Astrocyte (in vitro differentiated cells and primary cell): ENCODE results near the gene CPTP. TPM values are rescaled to one million over a fixed set of nuclear protein-coding genes. Genes with fewer than 3 reads are reported as not detected.

Source experiments
- DNase-seq: peaks from one replicate; pipeline ENCODE4 v3.0.0-alpha.2; 2010; ENCODE audit warnings: low read depth
- FAIRE-seq: peaks from 2 replicates; lab custom pipeline; 2011; peaks lifted over from hg19 to GRCh38; lab: Jason Lieb, UNC
- H2AFZ ChIP-seq: 2 replicates; pipeline ENCODE4 v1.6.0; 2012; ENCODE audit warnings: low read depth, low read length, inconsistent platforms
- H3K27ac ChIP-seq: 2 replicates; pipeline ENCODE4 v1.5.1; 2011; ENCODE audit warnings: low read depth, low read length, inconsistent platforms
- H3K27me3 ChIP-seq: 2 replicates; pipeline ENCODE4 v1.6.0; 2011; ENCODE audit warnings: low read length, inconsistent platforms; ENCODE audit not compliant: insufficient read depth
- H3K36me3 ChIP-seq: 2 replicates; pipeline ENCODE4 v1.5.1; 2011; ENCODE audit warnings: low read length, inconsistent platforms; ENCODE audit not compliant: insufficient read depth
- H3K4me1 ChIP-seq: 2 replicates; pipeline ENCODE4 v1.5.1; 2011; ENCODE audit warnings: low read length, inconsistent platforms; ENCODE audit not compliant: insufficient read depth
- H3K4me2 ChIP-seq: 2 replicates; pipeline ENCODE4 v1.6.0; 2012; ENCODE audit warnings: low read length, inconsistent platforms
- H3K4me3 ChIP-seq: 2 replicates; pipeline ENCODE4 v1.5.1; 2011; ENCODE audit warnings: low read depth, mild to moderate bottlenecking, low read length, inconsistent platforms; ENCODE audit not compliant: insufficient read depth
- H3K79me2 ChIP-seq: 2 replicates; pipeline ENCODE4 v1.6.0; 2012; ENCODE audit warnings: mild to moderate bottlenecking, low read length, inconsistent platforms; ENCODE audit not compliant: insufficient read depth
- H3K9ac ChIP-seq: 2 replicates; pipeline ENCODE4 v1.6.0; 2012; ENCODE audit warnings: mild to moderate bottlenecking, low read length, inconsistent platforms
- H3K9me3 ChIP-seq: 2 replicates; pipeline ENCODE4 v1.5.1; 2012; ENCODE audit warnings: low read depth, mild to moderate bottlenecking, low read length, inconsistent platforms; ENCODE audit not compliant: insufficient read depth
- H4K20me1 ChIP-seq: 2 replicates; pipeline ENCODE4 v1.6.0; 2012; ENCODE audit warnings: low read length, inconsistent platforms; ENCODE audit not compliant: insufficient read depth
- H3K27ac Mint-ChIP-seq: one replicate; pipeline ENCODE4 v1.8.0; 2021; ENCODE audit warnings: mild to moderate bottlenecking, mixed read lengths; ENCODE audit not compliant: unreplicated experiment
- H3K27me3 Mint-ChIP-seq: one replicate; pipeline ENCODE4 v1.8.0; 2021; ENCODE audit warnings: low read depth, mixed read lengths; ENCODE audit not compliant: unreplicated experiment
- H3K36me3 Mint-ChIP-seq: one replicate; pipeline ENCODE4 v1.8.0; 2021; ENCODE audit warnings: low read depth, mixed read lengths; ENCODE audit not compliant: unreplicated experiment
- H3K4me1 Mint-ChIP-seq: one replicate; pipeline ENCODE4 v1.8.0; 2021; ENCODE audit warnings: low read depth, mixed read lengths; ENCODE audit not compliant: unreplicated experiment
- H3K4me3 Mint-ChIP-seq: one replicate; pipeline ENCODE4 v1.8.0; 2021; ENCODE audit warnings: mild to moderate bottlenecking, moderate library complexity, mixed read lengths; ENCODE audit not compliant: unreplicated experiment
- H3K9me3 Mint-ChIP-seq: one replicate; pipeline ENCODE4 v1.8.0; 2021; ENCODE audit warnings: mild to moderate bottlenecking, mixed read lengths; ENCODE audit not compliant: unreplicated experiment
- EZH2 ChIP-seq: IDR thresholded peaks from 2 replicates; pipeline ENCODE4 v1.6.1; 2012; ENCODE audit warnings: mild to moderate bottlenecking, low read length, inconsistent platforms; ENCODE audit not compliant: insufficient read depth
- total RNA-seq: library from RNA; stranded (reverse); gene quantifications from 2 replicates; pipeline ENCODE4 v1.2.1, GENCODE V29; 2021
- TF ChIP-seq, protein P1 (sequence below): IDR thresholded peaks from 2 replicates; pipeline ENCODE4 v1.5.1; 2011; ENCODE audit warnings: low read depth, mild to moderate bottlenecking, inconsistent platforms, low read length, moderate library complexity; ENCODE audit not compliant: insufficient read depth

The CPTP gene
- total RNA-seq, 1 donor from 2014 or later: 28.5 TPM

DNA sequence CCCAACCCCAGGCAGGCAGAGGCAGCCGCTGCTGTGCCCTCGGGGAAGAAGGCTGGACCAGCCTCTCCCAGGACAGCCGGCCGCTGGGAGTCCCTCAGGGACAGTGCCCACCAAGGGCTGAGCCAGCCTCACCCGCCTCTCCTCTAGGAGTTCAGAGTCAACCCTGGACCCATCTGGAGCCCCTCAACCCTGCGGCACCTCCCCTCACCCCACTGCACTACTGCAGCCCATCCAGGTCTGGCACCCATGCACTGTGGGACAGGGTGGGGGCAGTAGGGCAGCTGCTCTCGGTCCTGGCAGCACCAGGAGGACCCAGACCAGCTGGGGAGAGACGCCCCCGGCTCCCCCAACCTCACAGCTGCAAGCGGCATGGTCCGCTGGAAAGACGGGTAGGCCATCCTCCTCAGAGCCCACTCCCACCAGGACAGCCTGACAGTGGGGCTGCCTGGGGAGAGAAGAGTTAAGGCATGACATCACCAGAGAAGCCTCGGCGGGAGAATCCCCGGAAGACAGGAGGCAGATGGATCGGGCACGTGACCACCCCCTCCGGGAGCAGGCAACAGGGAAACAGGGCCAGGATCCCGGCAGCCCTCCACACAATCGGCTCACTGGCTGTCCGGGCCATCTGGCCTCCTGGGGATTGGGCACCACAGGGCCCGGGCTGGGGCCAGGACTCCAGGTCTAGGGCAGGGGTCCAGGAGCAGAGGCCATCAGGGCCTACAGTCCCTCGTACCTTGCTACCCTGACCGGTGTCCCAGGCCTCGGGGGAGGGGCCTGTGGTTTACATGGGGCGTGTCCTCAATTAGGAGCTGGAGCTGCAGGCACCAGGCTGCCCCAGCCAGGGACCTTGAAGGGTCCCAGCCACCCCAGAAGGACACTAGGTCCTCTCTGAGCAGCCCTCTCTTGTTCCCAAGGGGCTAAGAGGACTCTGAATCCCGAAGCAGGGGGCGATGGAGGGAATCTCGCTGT, 20.0 kb upstream of the CPTP start:
- Mint-ChIP-seq H3K36me3 (peaks cover 4% of the 10 kb centered on the region), H3K27ac (peak overlapping the region; percentile 41), H3K4me1 (peaks cover 8% of the 10 kb centered on the region), H3K4me3 (peak overlapping the region; percentile 57), H3K9me3 (no peaks in the 10 kb centered on the region), H3K27me3 (no peaks in the 10 kb centered on the region)
- no peak overlapping the region for H3K4me3 ChIP-seq
- peak; percentile 55 for DNase-seq
- H2AFZ ChIP-seq: no peak overlapping the region
- FAIRE-seq: no peak
- peak overlapping the region; percentile 40 for H3K27ac ChIP-seq
- TF ChIP-seq EZH2: no peak
- TF ChIP-seq, protein P1, sequence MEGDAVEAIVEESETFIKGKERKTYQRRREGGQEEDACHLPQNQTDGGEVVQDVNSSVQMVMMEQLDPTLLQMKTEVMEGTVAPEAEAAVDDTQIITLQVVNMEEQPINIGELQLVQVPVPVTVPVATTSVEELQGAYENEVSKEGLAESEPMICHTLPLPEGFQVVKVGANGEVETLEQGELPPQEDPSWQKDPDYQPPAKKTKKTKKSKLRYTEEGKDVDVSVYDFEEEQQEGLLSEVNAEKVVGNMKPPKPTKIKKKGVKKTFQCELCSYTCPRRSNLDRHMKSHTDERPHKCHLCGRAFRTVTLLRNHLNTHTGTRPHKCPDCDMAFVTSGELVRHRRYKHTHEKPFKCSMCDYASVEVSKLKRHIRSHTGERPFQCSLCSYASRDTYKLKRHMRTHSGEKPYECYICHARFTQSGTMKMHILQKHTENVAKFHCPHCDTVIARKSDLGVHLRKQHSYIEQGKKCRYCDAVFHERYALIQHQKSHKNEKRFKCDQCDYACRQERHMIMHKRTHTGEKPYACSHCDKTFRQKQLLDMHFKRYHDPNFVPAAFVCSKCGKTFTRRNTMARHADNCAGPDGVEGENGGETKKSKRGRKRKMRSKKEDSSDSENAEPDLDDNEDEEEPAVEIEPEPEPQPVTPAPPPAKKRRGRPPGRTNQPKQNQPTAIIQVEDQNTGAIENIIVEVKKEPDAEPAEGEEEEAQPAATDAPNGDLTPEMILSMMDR: no peak
- H3K9me3 ChIP-seq: no peaks in the 10 kb centered on the region
- H3K4me2 ChIP-seq: peak overlapping the region; percentile 88
- H4K20me1 ChIP-seq: peaks cover 67% of the 10 kb centered on the region
- H3K36me3 ChIP-seq: no peaks in the 10 kb centered on the region
- no peaks in the 10 kb centered on the region for H3K27me3 ChIP-seq
- peak overlapping the region; percentile 49 for H3K9ac ChIP-seq
- H3K79me2 ChIP-seq: peaks cover 53% of the 10 kb centered on the region
- H3K4me1 ChIP-seq: peaks cover 38% of the 10 kb centered on the region

DNA sequence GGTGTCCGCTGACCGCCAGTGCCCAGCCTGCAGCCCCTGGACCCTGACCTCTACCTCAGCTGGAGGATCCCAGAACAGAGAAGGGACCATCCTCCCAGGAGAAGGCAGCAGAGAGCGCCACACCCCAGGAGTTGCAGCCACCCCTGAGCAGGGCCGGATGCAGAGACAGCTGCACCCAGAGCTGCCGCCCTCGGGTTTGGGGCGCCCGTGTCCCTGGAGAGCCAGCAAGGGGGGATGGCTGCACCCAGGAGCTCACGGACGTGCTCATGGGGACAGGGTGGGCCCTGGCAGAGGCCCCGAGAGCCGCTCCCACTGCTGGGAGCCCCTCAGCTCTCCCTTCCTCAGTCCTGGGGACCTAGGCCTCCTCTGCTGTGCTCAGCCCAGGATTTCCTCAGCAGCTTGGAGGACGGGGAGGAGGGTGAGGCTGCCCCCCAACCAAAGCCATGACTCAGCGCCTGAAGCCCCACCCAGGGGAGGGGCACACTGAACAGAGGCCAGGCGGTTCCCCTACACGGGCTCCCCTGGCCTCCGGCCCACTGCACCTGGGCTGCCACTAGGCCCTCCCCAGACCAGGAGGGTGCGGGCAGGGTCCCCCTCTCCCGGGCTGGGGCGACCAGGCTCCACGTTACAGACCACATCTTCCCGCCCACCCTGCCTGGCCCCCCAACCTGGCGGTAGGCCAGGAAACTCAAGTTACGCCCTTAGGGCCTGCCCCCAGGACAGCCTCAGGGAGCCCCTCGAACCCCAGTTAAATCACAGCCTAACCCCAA, 19.1 kb upstream of the CPTP start:
- H3K79me2 ChIP-seq: peaks cover 61% of the 10 kb centered on the region
- no peaks in the 10 kb centered on the region for H3K9me3 Mint-ChIP-seq
- peak overlapping the region; percentile 40 for H3K27ac ChIP-seq
- peaks cover 4% of the 10 kb centered on the region for H3K36me3 Mint-ChIP-seq
- peaks cover 67% of the 10 kb centered on the region for H4K20me1 ChIP-seq
- H2AFZ ChIP-seq: no peak overlapping the region
- peak overlapping the region; percentile 92 for H3K4me3 Mint-ChIP-seq
- peaks cover 41% of the 10 kb centered on the region for H3K4me1 ChIP-seq
- H3K36me3 ChIP-seq: no peaks in the 10 kb centered on the region
- peak overlapping the region; percentile 91 for H3K27ac Mint-ChIP-seq
- H3K4me3 ChIP-seq: no peak overlapping the region
- H3K27me3 Mint-ChIP-seq: no peaks in the 10 kb centered on the region
- H3K27me3 ChIP-seq: no peaks in the 10 kb centered on the region
- H3K4me2 ChIP-seq: peak overlapping the region; percentile 88
- no peak for FAIRE-seq
- no peak for TF ChIP-seq EZH2
- TF ChIP-seq, protein P1: no peak
- H3K9me3 ChIP-seq: no peaks in the 10 kb centered on the region
- H3K4me1 Mint-ChIP-seq: peaks cover 8% of the 10 kb centered on the region
- peak overlapping the region; percentile 79 for H3K9ac ChIP-seq
- peak; percentile 61 for DNase-seq
